Activated naive CD4-positive, alpha-beta T cell treated with anti-CD3 and anti-CD28 coated beads, Interleukin-2, amount 10 ng/mL, durations not matched to agents 7 days and 5 days (primary cell): ENCODE measurements around the gene CCDC201.

Experiments used
- CTCF ChIA-PET: fragments of 350-600 bp; sonication (Branson Sonifier 250); formaldehyde crosslinking; loops from one replicate; lab custom pipeline; 2021; ENCODE audit warnings: antibody characterized with exemption; lab: Charles Lee
- DNase-seq: peaks from one replicate; pipeline ENCODE4 v3.0.0-alpha.2; 2020
- H3K27ac Mint-ChIP-seq: one replicate; pipeline ENCODE4 v1.8.0; 2021; ENCODE audit warnings: mild to moderate bottlenecking, moderate library complexity, mixed read lengths
- H3K27me3 Mint-ChIP-seq: one replicate; pipeline ENCODE4 v1.8.0; 2021; ENCODE audit warnings: mild to moderate bottlenecking, mixed read lengths
- H3K36me3 Mint-ChIP-seq: one replicate; pipeline ENCODE4 v1.8.0; 2021; ENCODE audit warnings: mixed read lengths
- H3K4me1 Mint-ChIP-seq: one replicate; pipeline ENCODE4 v1.8.0; 2021; ENCODE audit warnings: mixed read lengths
- H3K4me3 Mint-ChIP-seq: one replicate; pipeline ENCODE4 v1.8.0; 2021; ENCODE audit warnings: mild to moderate bottlenecking, moderate library complexity, mixed read lengths
- H3K9me3 Mint-ChIP-seq: one replicate; pipeline ENCODE4 v1.8.0; 2021; ENCODE audit warnings: mixed read lengths

CCDC201 gene

DNA sequence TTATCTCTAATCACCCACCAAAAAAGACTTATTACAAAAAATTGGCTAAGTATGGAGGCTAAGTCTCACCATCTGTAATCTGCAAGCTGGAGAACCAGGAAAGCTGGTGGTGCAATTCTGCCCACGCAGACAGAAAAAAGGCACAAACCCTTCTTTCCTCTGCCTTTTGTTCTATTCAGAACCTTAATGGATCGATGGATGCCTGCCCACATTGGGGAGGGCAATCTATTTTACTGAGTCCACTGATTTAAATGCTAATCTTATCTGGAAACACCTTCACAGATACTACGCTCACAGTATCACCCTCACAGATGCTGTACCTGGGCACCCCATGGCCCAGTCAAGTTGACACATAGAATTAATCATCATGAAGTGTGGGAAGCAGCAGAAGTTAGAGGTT, 38.0 kb upstream of the CCDC201 start:
- Mint-ChIP-seq H3K27ac (no peak overlapping the region), H3K27me3 (peaks cover 3% of the 10 kb centered on the region), H3K9me3 (no peaks in the 10 kb centered on the region), H3K4me1 (no peaks in the 10 kb centered on the region), H3K36me3 (no peaks in the 10 kb centered on the region), H3K4me3 (no peak overlapping the region)
- CTCF ChIA-PET, result no interaction called here
- no peak for DNase-seq

- Mint-ChIP-seq H3K4me1 (no peaks in the 10 kb centered on the region), H3K9me3 (no peaks in the 10 kb centered on the region), H3K36me3 (no peaks in the 10 kb centered on the region), H3K27me3 (peaks cover 3% of the 10 kb centered on the region), H3K4me3 (no peak overlapping the region), H3K27ac (no peak overlapping the region)
- DNase-seq, result no peak
- CTCF ChIA-PET, result interaction anchor here (1.1 kb wide), 1 partner anchor 10 kb away, joined by 4 read pairs; no protein-coding TSS in a partner anchor
These were observed 36.7 kb upstream of the CCDC201 start for GRCh38 chr7:45909561-45909960.

DNA sequence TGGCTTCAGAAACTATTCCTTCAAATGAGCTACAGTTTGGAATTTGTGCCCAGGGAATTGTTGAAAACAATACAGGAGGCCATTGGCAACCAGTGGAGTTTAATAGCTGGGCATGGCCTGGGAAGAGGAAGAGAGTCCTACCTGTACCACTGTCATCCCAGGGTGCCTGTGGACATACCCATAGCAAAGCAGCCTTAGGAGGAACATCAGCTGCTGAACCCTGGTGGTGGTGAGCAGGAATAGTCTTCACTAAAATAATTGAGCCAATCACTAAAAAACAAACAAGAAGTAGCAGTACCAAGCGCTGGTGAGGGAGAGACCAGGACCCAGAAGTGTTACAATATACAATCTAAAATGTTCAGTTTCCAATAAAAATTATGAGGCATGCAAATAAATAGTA, 29.9 kb upstream of the CCDC201 start:
- CTCF ChIA-PET, result interaction anchor here (1.4 kb wide), 1 partner anchor 11 kb away, joined by 3 read pairs; no protein-coding TSS in a partner anchor
- H3K27ac Mint-ChIP-seq, result no peak overlapping the region
- no peaks in the 10 kb centered on the region for H3K9me3 Mint-ChIP-seq
- peaks cover 12% of the 10 kb centered on the region for H3K27me3 Mint-ChIP-seq
- no peaks in the 10 kb centered on the region for H3K4me1 Mint-ChIP-seq
- no peak for DNase-seq
- H3K4me3 Mint-ChIP-seq, result no peak overlapping the region
- no peaks in the 10 kb centered on the region for H3K36me3 Mint-ChIP-seq

DNA sequence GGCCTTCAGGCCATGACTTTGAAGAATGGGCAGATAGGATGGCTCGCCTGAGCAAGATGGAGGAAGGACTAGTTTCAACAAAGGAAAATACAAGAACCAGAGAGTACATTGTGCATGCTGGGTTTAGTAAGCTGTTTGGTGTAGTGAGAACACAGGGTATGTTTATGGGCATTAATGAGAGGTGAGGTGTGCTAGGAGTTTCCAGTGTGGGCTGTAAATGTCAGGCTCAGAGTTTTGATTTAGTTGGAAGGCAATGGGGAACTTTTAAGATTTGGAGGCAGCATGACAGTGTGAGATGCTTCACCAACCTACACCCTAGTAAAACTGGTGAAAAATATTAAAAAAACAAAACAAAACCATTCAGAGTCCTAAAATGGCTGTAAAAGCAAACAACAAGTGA, 28.7 kb upstream of the CCDC201 start:
- H3K4me3 Mint-ChIP-seq, result no peak overlapping the region
- H3K36me3 Mint-ChIP-seq, result no peaks in the 10 kb centered on the region
- CTCF ChIA-PET, result interaction anchor here (1.4 kb wide), 1 partner anchor 9 kb away, joined by 3 read pairs; no protein-coding TSS in a partner anchor
- H3K4me1 Mint-ChIP-seq, result no peaks in the 10 kb centered on the region
- peaks cover 12% of the 10 kb centered on the region for H3K27me3 Mint-ChIP-seq
- H3K27ac Mint-ChIP-seq, result no peak overlapping the region
- DNase-seq, result no peak
- no peaks in the 10 kb centered on the region for H3K9me3 Mint-ChIP-seq

- H3K4me3 Mint-ChIP-seq, result no peak overlapping the region
- no peak overlapping the region for H3K27ac Mint-ChIP-seq
- no peaks in the 10 kb centered on the region for H3K4me1 Mint-ChIP-seq
- H3K27me3 Mint-ChIP-seq, result peaks cover 22% of the 10 kb centered on the region
- DNase-seq, result no peak
- H3K9me3 Mint-ChIP-seq, result no peaks in the 10 kb centered on the region
- CTCF ChIA-PET, result no interaction called here
- no peaks in the 10 kb centered on the region for H3K36me3 Mint-ChIP-seq
These were observed 25.3 kb upstream of the CCDC201 start for GRCh38 chr7:45898222-45898621.

GRCh38 chr7:45897042-45897690, 24.3 kb upstream of the CCDC201 start:
- DNase-seq, result no peak
- Mint-ChIP-seq H3K27ac (no peak overlapping the region), H3K9me3 (no peaks in the 10 kb centered on the region), H3K36me3 (no peaks in the 10 kb centered on the region), H3K4me1 (no peaks in the 10 kb centered on the region), H3K4me3 (no peak overlapping the region), H3K27me3 (peaks cover 25% of the 10 kb centered on the region)
- CTCF ChIA-PET, result interaction anchor here (2.7 kb wide), 1 partner anchor 21 kb away, joined by 11 read pairs; no protein-coding TSS in a partner anchor

DNA sequence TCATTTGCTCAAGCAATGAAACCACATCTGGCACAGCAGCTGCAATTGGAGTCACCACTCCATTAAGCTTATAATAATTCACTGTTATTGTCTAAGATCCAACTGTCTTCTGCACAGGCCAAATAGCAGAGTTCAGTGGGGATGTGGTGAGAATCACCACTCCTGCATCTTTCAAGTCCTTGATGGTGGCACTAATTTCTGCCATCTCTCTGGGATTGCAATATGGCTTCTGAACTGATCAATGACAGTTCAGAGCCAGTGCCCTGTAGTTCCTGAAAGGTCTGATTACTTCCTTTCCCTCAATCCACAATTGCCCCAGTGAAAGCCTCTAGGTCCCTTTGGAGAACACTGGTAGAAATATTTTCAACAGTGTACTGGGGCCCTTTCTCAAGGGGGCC, 21.8 kb upstream of the CCDC201 start:
- Mint-ChIP-seq H3K9me3 (no peaks in the 10 kb centered on the region), H3K4me3 (no peak overlapping the region), H3K27ac (no peak overlapping the region), H3K27me3 (peaks cover 31% of the 10 kb centered on the region), H3K4me1 (no peaks in the 10 kb centered on the region), H3K36me3 (no peaks in the 10 kb centered on the region)
- DNase-seq, result no peak
- CTCF ChIA-PET, result no interaction called here

- CTCF ChIA-PET, result no interaction called here
- no peaks in the 10 kb centered on the region for H3K36me3 Mint-ChIP-seq
- no peak overlapping the region for H3K4me3 Mint-ChIP-seq
These were observed 21.2 kb upstream of the CCDC201 start for GRCh38 chr7:45893996-45894664.

DNA sequence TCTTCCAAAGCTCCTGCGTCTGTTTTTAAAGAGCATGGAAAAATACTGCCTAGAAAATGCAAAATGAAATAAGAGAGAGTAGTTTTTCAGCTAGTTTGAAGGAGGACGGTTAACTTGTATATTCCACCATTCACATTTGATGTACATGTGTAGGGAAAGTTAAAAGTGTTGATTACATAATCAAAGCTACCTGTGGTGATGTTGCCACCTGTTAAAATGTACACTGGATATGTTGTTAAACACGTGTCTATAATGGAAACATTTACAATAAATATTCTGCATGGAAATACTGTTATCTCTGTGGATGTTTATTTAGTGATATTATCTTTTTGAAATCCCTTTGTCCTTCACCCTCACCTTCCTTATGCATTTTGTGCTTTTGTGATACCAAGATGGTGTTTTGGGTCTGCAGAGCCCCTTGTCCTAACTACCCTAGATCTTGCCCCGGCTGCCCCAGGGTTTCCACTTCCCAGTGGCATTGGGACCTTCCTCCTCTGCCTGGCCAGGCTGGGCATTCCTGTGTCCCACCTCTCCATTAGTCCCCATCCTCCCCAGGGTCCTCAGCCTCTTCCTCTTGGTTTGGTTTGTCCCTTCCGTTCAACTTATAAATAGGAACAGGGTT, 20.6 kb upstream of the CCDC201 start:
- H3K4me3 Mint-ChIP-seq, result no peak overlapping the region
- no peaks in the 10 kb centered on the region for H3K9me3 Mint-ChIP-seq
- H3K4me1 Mint-ChIP-seq, result no peaks in the 10 kb centered on the region
- CTCF ChIA-PET, result interaction anchor here (0.7 to 1.9 kb wide), 3 partner anchors 24 to 1195 kb away, joined by 3 to 6 read pairs (median 5); no protein-coding TSS in a partner anchor
- H3K27me3 Mint-ChIP-seq, result peaks cover 43% of the 10 kb centered on the region
- no peak for DNase-seq
- no peak overlapping the region for H3K27ac Mint-ChIP-seq
- no peaks in the 10 kb centered on the region for H3K36me3 Mint-ChIP-seq

More at GRCh38 chr7:45893996-45894664, 21.2 kb upstream of the CCDC201 start:
- H3K27me3 Mint-ChIP-seq, result peaks cover 37% of the 10 kb centered on the region
- H3K9me3 Mint-ChIP-seq, result no peaks in the 10 kb centered on the region
- no peak for DNase-seq
- no peaks in the 10 kb centered on the region for H3K4me1 Mint-ChIP-seq
- H3K27ac Mint-ChIP-seq, result no peak overlapping the region

DNA sequence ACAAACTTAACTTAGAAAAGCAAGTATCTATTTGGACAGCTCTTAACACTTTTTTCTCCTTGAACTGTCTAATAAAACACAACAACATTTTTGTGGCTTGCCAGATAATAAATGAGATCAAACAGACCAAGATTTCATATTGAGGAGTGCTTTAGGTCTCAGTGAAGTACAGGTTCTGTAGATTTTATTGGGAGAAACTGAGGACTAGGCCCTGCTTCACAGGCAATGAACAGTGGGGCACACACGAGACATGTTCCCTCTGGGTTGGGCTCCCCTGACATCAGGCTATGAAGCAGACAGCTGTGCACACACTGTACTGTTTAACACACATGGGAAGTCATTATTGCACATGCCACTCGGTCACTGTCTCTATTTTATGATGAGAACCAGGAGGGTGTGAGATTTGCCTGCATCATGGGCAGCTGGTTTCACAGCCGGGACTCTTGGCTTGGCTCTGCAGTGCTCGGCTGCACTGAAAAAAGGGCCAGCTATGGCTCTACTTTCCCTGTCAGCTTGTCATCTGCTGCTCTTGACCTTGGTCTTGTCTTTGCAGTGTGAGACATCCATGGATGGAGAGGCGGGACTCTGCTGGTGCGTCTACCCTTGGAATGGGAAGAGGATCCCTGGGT, 19.6 kb upstream of the CCDC201 start:
- Mint-ChIP-seq H3K27ac (no peak overlapping the region), H3K27me3 (peaks cover 53% of the 10 kb centered on the region), H3K36me3 (no peaks in the 10 kb centered on the region), H3K4me1 (no peaks in the 10 kb centered on the region), H3K9me3 (no peaks in the 10 kb centered on the region), H3K4me3 (no peak overlapping the region)
- DNase-seq, result no peak
- CTCF ChIA-PET, result interaction anchor here (0.7 to 1.9 kb wide), 4 partner anchors 10 to 1196 kb away, joined by 3 to 6 read pairs (median 4); no protein-coding TSS in a partner anchor

- no peak for DNase-seq
- no peak overlapping the region for H3K27ac Mint-ChIP-seq
- no peak overlapping the region for H3K4me3 Mint-ChIP-seq
- no peaks in the 10 kb centered on the region for H3K9me3 Mint-ChIP-seq
- CTCF ChIA-PET, result interaction anchor here (0.8 to 1.9 kb wide), 5 partner anchors 10 to 1200 kb away, joined by 3 to 6 read pairs (median 3); no protein-coding TSS in a partner anchor
- no peaks in the 10 kb centered on the region for H3K4me1 Mint-ChIP-seq
- peaks cover 61% of the 10 kb centered on the region for H3K27me3 Mint-ChIP-seq
- H3K36me3 Mint-ChIP-seq, result no peaks in the 10 kb centered on the region
These were observed 18.9 kb upstream of the CCDC201 start for GRCh38 chr7:45891462-45892402.

DNA sequence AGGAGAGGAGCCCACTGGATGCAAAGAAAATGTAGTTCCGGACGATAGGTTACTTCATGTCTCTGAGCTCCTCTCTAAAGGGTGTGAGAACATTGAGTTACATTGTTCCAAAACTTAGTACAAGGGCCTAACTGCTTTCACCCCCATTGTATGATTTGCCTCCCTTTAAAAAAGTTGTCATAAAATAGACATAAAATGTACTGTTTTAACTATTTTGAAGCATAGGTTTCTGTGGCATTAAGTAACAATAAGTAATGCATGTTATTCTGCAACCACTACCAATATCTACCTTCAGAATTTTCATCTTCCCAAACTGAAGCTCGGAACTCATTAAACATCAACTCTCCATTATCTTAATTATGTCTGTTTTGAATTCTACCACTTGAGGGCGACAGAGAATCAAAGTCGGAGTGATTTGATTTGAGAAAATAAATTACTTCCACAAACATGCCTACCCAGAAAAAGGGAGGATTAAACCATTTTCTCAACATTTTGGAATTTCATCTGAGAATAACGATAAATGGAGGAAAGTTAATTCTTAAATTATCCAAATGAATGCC, 18.1 kb upstream of the CCDC201 start:
- Mint-ChIP-seq H3K27ac (no peak overlapping the region), H3K9me3 (no peaks in the 10 kb centered on the region), H3K4me1 (no peaks in the 10 kb centered on the region), H3K4me3 (no peak overlapping the region), H3K27me3 (peaks cover 62% of the 10 kb centered on the region), H3K36me3 (no peaks in the 10 kb centered on the region)
- CTCF ChIA-PET, result interaction anchor here (0.8 to 1.5 kb wide), 4 partner anchors 26 to 1201 kb away, joined by 3 to 4 read pairs (median 4); no protein-coding TSS in a partner anchor
- no peak for DNase-seq
